Heart right ventricle (tissue), 16 donors: Measurements from ENCODE around the gene FOXK2. TPM values are rescaled to one million over a fixed set of nuclear protein-coding genes. Genes with fewer than 3 reads are reported as not detected.
A peak's percentile ranks its signal among the peaks of the same experiment; 100 is the strongest.

ENCODE experiments used
- ATAC-seq, 8 donors: fragments of 200-7000 bp; cut with Tn5 transposase; one replicate each; pipeline ENCODE4 v1.9.1; 2020; ENCODE audit warnings: mild to moderate bottlenecking in 8 of 8, moderate library complexity in 8 of 8, moderate number of reproducible peaks in 1 of 8
- DNase-seq, 2 donors: peaks; one replicate each; pipeline ENCODE4 v3.0.0-alpha.2; 2020
- H3K27ac ChIP-seq, 10 donors: fragments of 200-600 bp; sonication (generic) in 2 of 10; one replicate each; pipeline versions ENCODE4 v1.5.0 to v1.8.0; 2020 to 2022; ENCODE audit warnings: mild to moderate bottlenecking in 3 of 10
- H3K27me3 ChIP-seq, 7 donors: fragments of 200-600 bp; one replicate each; pipeline ENCODE4 v1.8.0; 2021 to 2022; ENCODE audit warnings: mild to moderate bottlenecking in 2 of 7
- H3K36me3 ChIP-seq, 9 donors: fragments of 200-600 bp; sonication (generic) in 1 of 9; one replicate each; pipeline versions ENCODE4 v1.5.0 to v1.8.0; 2020 to 2022; ENCODE audit warnings: mild to moderate bottlenecking in 2 of 9
- H3K4me1 ChIP-seq, 9 donors: fragments of 200-600 bp; sonication (generic) in 1 of 9; one replicate each; pipeline versions ENCODE4 v1.5.0 to v1.8.0; 2020 to 2022; ENCODE audit warnings: mild to moderate bottlenecking in 4 of 9
- H3K4me3 ChIP-seq, 10 donors: fragments of 200-600 bp; sonication (generic) in 2 of 10; one replicate each; pipeline versions ENCODE4 v1.5.0 to v1.8.0; 2020 to 2022; ENCODE audit warnings: mild to moderate bottlenecking in 7 of 10, moderate library complexity in 2 of 10
- H3K9me3 ChIP-seq, 11 donors: fragments of 200-600 bp in 10 of 11; sonication (generic) in 2 of 11; one replicate each; pipeline versions ENCODE4 v1.5.0 to v1.8.0; 2013 to 2022; ENCODE audit warnings: mild to moderate bottlenecking in 2 of 11, control low read depth in 1 of 11, moderate library complexity in 1 of 11
- CTCF ChIP-seq, 9 donors: fragments of 200-600 bp; sonication (generic) in 2 of 9; IDR thresholded peaks; one replicate each; pipeline versions ENCODE4 v1.5.0 to v1.8.0; 2021 to 2022; ENCODE audit warnings: antibody characterized with exemption in 9 of 9, mild to moderate bottlenecking in 5 of 9, moderate library complexity in 1 of 9
- WGBS, 2 donors: extraction: QIAGEN DNeasy Blood & Tissue Kit; methylation state at CpG; one replicate each; pipeline ENCODE4 v1.1.7; 2013; ENCODE audit warnings: inconsistent platforms in 1 of 2; 5-methylcytosine and 5-hydroxymethylcytosine counted together
- intact Hi-C, 10 donors: fragments of 100-400 bp; cut with DNase I; formaldehyde crosslinking; loops; one replicate each; pipeline versions ENCODE4 v1.11.1 to v1.14.2; 2022
- polyA plus RNA-seq, 2 donors: library from polyadenylated mRNA; stranded (reverse); fragments of 200-250 nt; gene quantifications; one replicate each; pipeline ENCODE4 v1.2.3, GENCODE V29; 2013
- total RNA-seq, 10 donors: library from RNA; stranded (reverse); fragmentation: NEBNext Ultra II Directional in 3 of 10; extraction: Animal tissue kit (Norgen Biotek cat#: 25700) in 3 of 10; gene quantifications; one replicate each; pipeline versions ENCODE4 v1.2.1 to v1.2.4, GENCODE V29; 2021 to 2023
- donor health status: Arrhythmogenic right ventricular cardiomyopathy.
- donor health status: ischemic (EF 13 %, LVEDD 7.1; RV severe dilation, severe dysfunction).
- donor health status: healthy with polysubstance abuse.
- donor health status: DM: no; HTN: yes; CAD: no.
- donor health status: DM: no; HTN: no; CAD: no.
- donor health status: ischemic (EF 25% LVEDD 6.9; RV normal size, moderate dysfunction).
- donor health status: ischemic (EF 25% LVEDD 5.7; RV mildly dilated, moderate dysfunction).
- donor health status: healthy.
- donor health status: DM: yes; HTN: yes; CAD: no.
- donor health status: Ischemic cardiomyopathy.
- donor health status: ischemic (EF 35%, LVEDD 5.7; RV mildly dilated, moderate dysfunction).
- donor health status: nonischemic (EF 11% LVEDD 7.7; RV severe dilation, severe dysfunction).
- donor health status: DM: yes; HTN: yes; CAD: no.
- donor health status: PGD.
- donor health status: ischemic (EF 29% LVEDD 5.4; RV normal size, mild dysfunction).
- donor health status: nonischemic (EF 23%, LVEDD 6.1; RV moderate dilation, normal function).

FOXK2 gene
- total and polyA plus RNA-seq, 12 donors: 16.5 to 66.6 (median 30.6) TPM

- Histone ChIP-seq H3K9me3 (no peaks in the 10 kb centered on the region), H3K27ac (peak overlapping the region in 5 of 10 donors; percentile 1 to 65 (median 40)), H3K4me3 (no peak overlapping the region), H3K36me3 (no peaks in the 10 kb centered on the region), H3K27me3 (no peaks in the 10 kb centered on the region), H3K4me1 (peaks cover 24 to 90% (median 67%) of the 10 kb centered on the region in 9 donors)
- WGBS, 2 donors: 15 to 20% methylated on average over 15 of the region's 15 CpGs
- intact Hi-C loops: loop anchor here in 1 of 10 donors (10.0 kb wide), 1 partner anchor 54 kb away; no protein-coding TSS in a partner anchor
- ATAC-seq (peak in 7 of 8 donors; percentile 32 to 66 (median 39)), DNase-seq (peak in 1 of 2 donors; percentile 43)
- TF ChIP-seq CTCF (IDR thresholded peaks at IDR 0.05): no peak
Observed at GRCh38 chr17:82548681-82549303, 29.3 kb downstream of the FOXK2 start.

- intact Hi-C loops: loop anchor here in 8 of 10 donors (5.0 to 10.0 kb wide), 7 partner anchors 35 to 200 kb away; partner anchors contain the start of genes CYBC1 (in 2 of the 8), NARF (in 2 of the 8), TEX19 (in 2 of the 8) and FOXK2 (in 1 of the 8)
- Histone ChIP-seq H3K36me3 (no peaks in the 10 kb centered on the region), H3K27ac (peak overlapping the region in 7 of 10 donors; percentile 24 to 76 (median 65)), H3K4me3 (no peak overlapping the region), H3K27me3 (no peaks in the 10 kb centered on the region), H3K4me1 (peaks cover 17 to 76% (median 61%) of the 10 kb centered on the region in 9 donors), H3K9me3 (no peaks in the 10 kb centered on the region)
- WGBS, 2 donors: 45 to 46% methylated on average over 13 of the region's 13 CpGs
- peak; percentile 68 to 85 (median 76) for ATAC-seq
- DNase-seq: peak; percentile 65 to 70
- TF ChIP-seq CTCF (IDR thresholded peaks at IDR 0.05): peak; percentile 59 to 82 (median 73)
Observed at GRCh38 chr17:82551779-82552457, 32.4 kb downstream of the FOXK2 start.

GRCh38 chr17:82552580-82552979 lies 33.0 kb downstream of the FOXK2 start:
- ATAC-seq (peak in 1 of 8 donors; percentile 53), DNase-seq (no peak)
- no peaks in the 10 kb centered on the region for H3K36me3 ChIP-seq
- no peaks in the 10 kb centered on the region for H3K9me3 ChIP-seq
- peak overlapping the region in 8 of 10 donors; percentile 24 to 76 (median 60) for H3K27ac ChIP-seq
- no peak for TF ChIP-seq CTCF (IDR thresholded peaks at IDR 0.05)
- H3K4me3 ChIP-seq: no peak overlapping the region
- intact Hi-C loops: loop anchor here in 8 of 10 donors (5.0 to 10.0 kb wide), 7 partner anchors 35 to 200 kb away; partner anchors contain the start of genes CYBC1 (in 2 of the 8), NARF (in 2 of the 8), TEX19 (in 2 of the 8) and FOXK2 (in 1 of the 8)
- no peaks in the 10 kb centered on the region for H3K27me3 ChIP-seq
- H3K4me1 ChIP-seq: peaks cover 17 to 69% (median 61%) of the 10 kb centered on the region in 9 donors
- WGBS, 2 donors: 69 to 70% methylated on average over 13 of the region's 13 CpGs
